Measurements from ENCODE around the gene DDX23.
"Not testable (repeated sequence)": the region's sequence is repeated elsewhere in the genome, so short reads cannot be mapped to it uniquely, and the experiment has no call there.

The DDX23 gene

GRCh38 chr12:48861111-48861510 lies 9.1 kb upstream of the DDX23 start:
- no peak for DNase-seq

- DNase-seq = not testable (repeated sequence)
Observed at GRCh38 chr12:48860236-48860635, 8.3 kb upstream of the DDX23 start.

- DNase-seq = no peak
Observed at GRCh38 chr12:48859607-48860006, 7.6 kb upstream of the DDX23 start.

GRCh38 chr12:48858043-48858442 lies 6.1 kb upstream of the DDX23 start:
- DNase-seq = no peak

- no peak for DNase-seq
Observed at GRCh38 chr12:48857278-48857994, 5.5 kb upstream of the DDX23 start.

- DNase-seq = no peak
Observed at GRCh38 chr12:48856379-48856778, 4.4 kb upstream of the DDX23 start.

- not testable (repeated sequence) for DNase-seq
Observed at GRCh38 chr12:48854932-48855331, 3.0 kb upstream of the DDX23 start.

GRCh38 chr12:48854488-48854887 lies 2.5 kb upstream of the DDX23 start:
- no peak for DNase-seq

- peak; percentile 88 for DNase-seq
Observed at GRCh38 chr12:48852734-48853688, 1.0 kb upstream of the DDX23 start.

GRCh38 chr12:48842021-48842420 lies 9.9 kb downstream of the DDX23 start:
- DNase-seq = not testable (repeated sequence)

GRCh38 chr12:48838048-48838447 lies 13.9 kb downstream of the DDX23 start:
- no peak for DNase-seq

- DNase-seq = no peak
Observed at GRCh38 chr12:48832321-48833060, 19.5 kb downstream of the DDX23 start.

- DNase-seq = no peak
Observed at GRCh38 chr12:48831257-48831656, 20.7 kb downstream of the DDX23 start.

- DNase-seq = no peak
Observed at GRCh38 chr12:48828841-48829575, 23.0 kb downstream of the DDX23 start.

- DNase-seq = no peak
Observed at GRCh38 chr12:48828293-48828692, 23.7 kb downstream of the DDX23 start.

GRCh38 chr12:48827513-48828096 lies 24.4 kb downstream of the DDX23 start:
- DNase-seq = no peak

- DNase-seq = no peak
Observed at GRCh38 chr12:48827026-48827425, 24.9 kb downstream of the DDX23 start.

- DNase-seq = no peak
Observed at GRCh38 chr12:48826209-48826855, 25.6 kb downstream of the DDX23 start.

GRCh38 chr12:48824905-48825304 lies 27.1 kb downstream of the DDX23 start:
- no peak for DNase-seq

- peak; percentile 55 for DNase-seq
Observed at GRCh38 chr12:48824112-48824511, 27.9 kb downstream of the DDX23 start.

- no peak for DNase-seq
Observed at GRCh38 chr12:48823281-48823680, 28.7 kb downstream of the DDX23 start.

- DNase-seq = no peak
Observed at GRCh38 chr12:48822711-48823110, 29.3 kb downstream of the DDX23 start.

All from activated naive CD4-positive, alpha-beta T cell treated with Interleukin-2 at 50 U/mL for 16 hours (primary cell).